K562 (cell line): Measurements from ENCODE around the gene RBM17. TPM values are rescaled to one million over a fixed set of nuclear protein-coding genes. Genes with fewer than 3 reads are reported as not detected.

Source experiments
- C11orf30 ChIP-seq: fragments of 450-650 bp; IDR thresholded peaks from 2 replicates; pipeline ENCODE4 v1.6.1; 2016; ENCODE audit warnings: low read depth, mild to moderate bottlenecking
- CBX8 ChIP-seq: fragments of 200-600 bp; sonication (generic); IDR thresholded peaks from 2 replicates; pipeline ENCODE4 v1.6.1; 2012; ENCODE audit warnings: borderline replicate concordance, mixed run types, low read depth, mild to moderate bottlenecking, moderate library complexity, mixed read lengths, low read length, control low read depth, inconsistent platforms; ENCODE audit not compliant: poor library complexity, severe bottlenecking; ENCODE audit errors: extremely low read depth
- EWSR1 ChIP-seq: fragments of 450-650 bp; IDR thresholded peaks from 2 replicates; pipeline ENCODE4 v1.6.1; 2018; ENCODE audit warnings: borderline replicate concordance, mild to moderate bottlenecking, low read depth, moderate library complexity; ENCODE audit not compliant: partially characterized antibody
- IRF2 ChIP-seq: sonication (generic); formaldehyde crosslinking; IDR thresholded peaks from 2 replicates; pipeline ENCODE4 v1.8.1; 2022; ENCODE audit warnings: mild to moderate bottlenecking, missing genetic modification reagents
- JUNB ChIP-seq: fragments of 450-650 bp; formaldehyde crosslinking; conservative IDR thresholded peaks from 2 replicates; pipeline ENCODE4 v1.4.0; 2020; ENCODE audit warnings: mild to moderate bottlenecking
- MTA2 ChIP-seq: fragments of 450-650 bp; IDR thresholded peaks from 2 replicates; pipeline ENCODE4 v1.6.1; 2016; ENCODE audit warnings: low read depth
- PRMT5 ChIP-seq: sonication (generic); formaldehyde crosslinking; IDR thresholded peaks from 2 replicates; pipeline ENCODE4 v1.5.0; 2020; ENCODE audit warnings: missing genetic modification reagents
- TFAM ChIP-seq: fragments of 250-450 bp; sonication (Bioruptor Pico); conservative IDR thresholded peaks from 2 replicates; pipeline ENCODE4 v1.5.0; 2021; ENCODE audit warnings: mild to moderate bottlenecking, moderate library complexity
- ZNF121 ChIP-seq: sonication (generic); formaldehyde crosslinking; conservative IDR thresholded peaks from 2 replicates; pipeline ENCODE4 v1.8.0; 2022; ENCODE audit warnings: missing genetic modification reagents
- ZNF274 ChIP-seq: IDR thresholded peaks from 2 replicates; pipeline ENCODE4 v1.6.1; 2011; ENCODE audit warnings: low read depth, mild to moderate bottlenecking, low read length, moderate library complexity, borderline replicate concordance
- ZNF79 ChIP-seq: fragments of 250-450 bp; sonication (Bioruptor Pico); IDR thresholded peaks from 2 replicates; pipeline ENCODE4 v1.4.0; 2020; ENCODE audit warnings: low read depth, mild to moderate bottlenecking, moderate library complexity
- polyA plus RNA-seq, 8 experiments: library from polyadenylated mRNA; depleted of rRNA in 4 of 8; stranded (reverse) in 5 of 8; unstranded in 3 of 8; fragments of >200 nt; fragmentation: Nextera tagmentation in 2 of 8; fragmentation: Illumina TruSeq in 1 of 8; extraction: Ambion mirVana in 2 of 8; extraction: Trizol in 1 of 8; gene quantifications; 2 replicates each; pipeline versions ENCODE4 v1.2.1 to v1.2.3, GENCODE V29; 2011 to 2014; ENCODE audit warnings: inconsistent platforms in 1 of 8, missing spikeins in 1 of 8
- total RNA-seq, 7 experiments: library from RNA; depleted of rRNA in 6 of 7; stranded (reverse); fragments of >200 nt in 6 of 7; fragmentation: Illumina TruSeq in 2 of 7; extraction: Trizol in 2 of 7; gene quantifications; 2 replicates each; pipeline versions ENCODE4 v1.2.1 to v1.2.3, GENCODE V29; 2011 to 2021; ENCODE audit warnings: low replicate concordance in 1 of 7
- TF ChIP-seq, protein P1 (sequence below), 2 experiments: fragments of 450-650 bp; IDR thresholded peaks; 2 replicates each; pipeline ENCODE4 v1.6.1; 2016; ENCODE audit warnings: mild to moderate bottlenecking in 2 of 2, borderline replicate concordance in 1 of 2, low read depth in 1 of 2, moderate library complexity in 1 of 2
- TF ChIP-seq, protein P2 (sequence below): fragments of 450-650 bp; IDR thresholded peaks from 2 replicates; pipeline ENCODE4 v1.6.1; 2018; ENCODE audit not compliant: partially characterized antibody
- TF ChIP-seq, protein P3 (sequence below): fragments of 250-450 bp; sonication (Bioruptor Pico); IDR thresholded peaks from 2 replicates; pipeline ENCODE4 v1.5.0; 2021

The RBM17 gene
- total and polyA plus RNA-seq, 9 of the 15 experiments (the other 6 are each of a cell fraction or from before 2014, with no cell fraction given): 23.6 to 217 (median 124) TPM

DNA sequence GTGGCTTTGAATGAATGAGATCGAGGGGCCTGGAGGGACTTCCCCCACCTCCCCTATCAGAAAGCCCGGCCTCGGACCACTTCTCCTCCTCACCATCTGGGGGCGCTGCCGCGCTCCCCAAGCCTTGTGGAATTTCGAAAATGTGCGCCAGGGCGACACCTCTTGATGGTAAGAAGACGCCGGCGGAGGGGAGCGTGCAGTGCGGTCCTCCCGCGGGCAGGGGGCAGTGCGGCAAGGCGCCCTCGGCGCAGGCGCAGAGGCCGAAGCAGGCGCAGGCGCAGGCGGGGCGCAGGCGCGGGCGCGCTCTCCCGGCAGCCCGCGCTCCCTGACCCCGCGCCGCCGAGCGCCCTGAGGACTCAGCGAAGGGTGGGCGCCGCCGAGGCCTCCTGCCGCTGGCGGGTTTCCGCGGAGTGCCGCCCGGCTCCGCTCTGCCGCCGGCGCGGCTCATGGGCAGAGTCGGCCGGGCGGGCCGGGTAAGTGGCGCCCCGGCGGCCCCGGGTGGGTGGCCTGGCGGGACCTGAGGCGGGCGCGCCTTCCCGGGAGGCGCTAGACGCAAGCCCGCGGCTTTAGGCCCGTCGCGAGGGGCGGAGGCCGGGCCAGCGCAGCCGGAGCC, at the start of gene RBM17 (continued):
- TF ChIP-seq, protein P1, sequence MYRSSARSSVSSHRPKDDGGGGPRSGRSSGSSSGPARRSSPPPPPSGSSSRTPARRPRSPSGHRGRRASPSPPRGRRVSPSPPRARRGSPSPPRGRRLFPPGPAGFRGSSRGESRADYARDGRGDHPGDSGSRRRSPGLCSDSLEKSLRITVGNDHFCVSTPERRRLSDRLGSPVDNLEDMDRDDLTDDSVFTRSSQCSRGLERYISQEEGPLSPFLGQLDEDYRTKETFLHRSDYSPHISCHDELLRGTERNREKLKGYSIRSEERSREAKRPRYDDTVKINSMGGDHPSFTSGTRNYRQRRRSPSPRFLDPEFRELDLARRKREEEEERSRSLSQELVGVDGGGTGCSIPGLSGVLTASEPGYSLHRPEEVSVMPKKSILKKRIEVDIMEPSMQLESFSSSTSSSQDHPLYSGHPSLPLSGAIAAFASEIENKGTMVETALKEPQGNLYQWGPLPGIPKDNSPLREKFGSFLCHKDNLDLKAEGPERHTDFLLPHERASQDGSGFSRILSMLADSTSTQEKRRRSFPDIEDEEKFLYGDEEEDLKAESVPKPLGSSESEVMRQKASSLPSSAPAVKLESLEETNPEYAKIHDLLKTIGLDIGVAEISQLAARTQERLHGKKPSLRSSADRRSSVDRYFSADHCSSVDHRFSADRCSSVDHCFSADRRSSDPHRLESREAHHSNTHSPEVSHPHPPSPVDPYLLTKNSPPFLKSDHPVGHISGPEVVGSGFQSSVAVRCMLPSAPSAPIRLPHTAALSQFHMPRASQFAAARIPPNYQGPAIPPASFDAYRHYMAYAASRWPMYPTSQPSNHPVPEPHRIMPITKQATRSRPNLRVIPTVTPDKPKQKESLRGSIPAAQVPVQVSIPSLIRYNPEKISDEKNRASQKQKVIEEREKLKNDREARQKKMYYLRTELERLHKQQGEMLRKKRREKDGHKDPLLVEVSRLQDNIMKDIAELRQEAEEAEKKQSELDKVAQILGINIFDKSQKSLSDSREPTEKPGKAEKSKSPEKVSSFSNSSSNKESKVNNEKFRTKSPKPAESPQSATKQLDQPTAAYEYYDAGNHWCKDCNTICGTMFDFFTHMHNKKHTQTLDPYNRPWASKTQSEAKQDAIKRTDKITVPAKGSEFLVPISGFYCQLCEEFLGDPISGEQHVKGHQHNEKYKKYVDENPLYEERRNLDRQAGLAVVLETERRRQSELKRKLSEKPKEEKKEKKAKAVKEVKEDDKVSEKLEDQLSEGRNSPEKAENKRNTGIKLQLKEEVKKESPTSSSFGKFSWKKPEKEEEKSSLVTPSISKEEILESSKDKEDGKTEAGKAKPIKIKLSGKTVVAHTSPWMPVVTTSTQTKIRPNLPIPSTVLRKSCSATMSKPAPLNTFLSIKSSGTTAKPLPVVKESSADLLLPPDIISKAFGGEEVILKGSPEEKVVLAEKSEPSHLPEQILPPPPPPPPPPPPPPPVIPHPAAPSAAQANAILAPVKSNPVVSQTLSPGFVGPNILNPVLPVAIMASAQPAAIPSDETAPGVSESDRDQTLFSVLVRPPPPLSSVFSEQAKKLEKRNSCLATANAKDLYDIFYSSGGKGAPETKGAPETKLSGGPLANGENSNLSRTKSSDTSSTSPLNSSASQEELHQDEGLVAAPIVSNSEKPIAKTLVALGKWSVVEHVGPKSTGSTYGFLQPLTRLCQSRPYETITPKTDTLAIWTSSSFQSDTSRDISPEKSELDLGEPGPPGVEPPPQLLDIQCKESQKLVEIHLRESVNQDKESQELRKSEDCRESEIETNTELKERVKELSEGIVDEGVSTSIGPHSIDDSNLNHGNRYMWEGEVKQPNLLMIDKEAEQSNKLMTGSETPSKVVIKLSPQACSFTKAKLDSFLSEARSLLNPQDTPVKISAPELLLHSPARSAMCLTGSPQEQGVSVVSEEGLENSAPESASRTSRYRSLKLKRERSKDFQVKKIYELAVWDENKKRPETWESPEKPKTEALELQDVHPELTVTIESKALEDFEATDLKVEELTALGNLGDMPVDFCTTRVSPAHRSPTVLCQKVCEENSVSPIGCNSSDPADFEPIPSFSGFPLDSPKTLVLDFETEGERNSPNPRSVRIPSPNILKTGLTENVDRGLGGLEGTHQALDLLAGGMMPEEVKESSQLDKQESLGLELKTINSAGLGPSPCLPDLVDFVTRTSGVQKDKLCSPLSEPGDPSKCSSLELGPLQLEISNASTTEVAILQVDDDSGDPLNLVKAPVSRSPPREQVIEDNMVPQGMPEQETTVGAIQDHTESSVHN (IDR thresholded peaks at IDR 0.05; ENCODE audit: borderline replicate concordance in 1 of 2, low read depth in 1 of 2): no peak
- no peak for TF ChIP-seq IRF2
- TF ChIP-seq ZNF121: no peak
- peak; percentile 19; the same call in 1 of the 2 replicates for TF ChIP-seq C11orf30
- TF ChIP-seq CBX8: no peak
- TF ChIP-seq, protein P2, sequence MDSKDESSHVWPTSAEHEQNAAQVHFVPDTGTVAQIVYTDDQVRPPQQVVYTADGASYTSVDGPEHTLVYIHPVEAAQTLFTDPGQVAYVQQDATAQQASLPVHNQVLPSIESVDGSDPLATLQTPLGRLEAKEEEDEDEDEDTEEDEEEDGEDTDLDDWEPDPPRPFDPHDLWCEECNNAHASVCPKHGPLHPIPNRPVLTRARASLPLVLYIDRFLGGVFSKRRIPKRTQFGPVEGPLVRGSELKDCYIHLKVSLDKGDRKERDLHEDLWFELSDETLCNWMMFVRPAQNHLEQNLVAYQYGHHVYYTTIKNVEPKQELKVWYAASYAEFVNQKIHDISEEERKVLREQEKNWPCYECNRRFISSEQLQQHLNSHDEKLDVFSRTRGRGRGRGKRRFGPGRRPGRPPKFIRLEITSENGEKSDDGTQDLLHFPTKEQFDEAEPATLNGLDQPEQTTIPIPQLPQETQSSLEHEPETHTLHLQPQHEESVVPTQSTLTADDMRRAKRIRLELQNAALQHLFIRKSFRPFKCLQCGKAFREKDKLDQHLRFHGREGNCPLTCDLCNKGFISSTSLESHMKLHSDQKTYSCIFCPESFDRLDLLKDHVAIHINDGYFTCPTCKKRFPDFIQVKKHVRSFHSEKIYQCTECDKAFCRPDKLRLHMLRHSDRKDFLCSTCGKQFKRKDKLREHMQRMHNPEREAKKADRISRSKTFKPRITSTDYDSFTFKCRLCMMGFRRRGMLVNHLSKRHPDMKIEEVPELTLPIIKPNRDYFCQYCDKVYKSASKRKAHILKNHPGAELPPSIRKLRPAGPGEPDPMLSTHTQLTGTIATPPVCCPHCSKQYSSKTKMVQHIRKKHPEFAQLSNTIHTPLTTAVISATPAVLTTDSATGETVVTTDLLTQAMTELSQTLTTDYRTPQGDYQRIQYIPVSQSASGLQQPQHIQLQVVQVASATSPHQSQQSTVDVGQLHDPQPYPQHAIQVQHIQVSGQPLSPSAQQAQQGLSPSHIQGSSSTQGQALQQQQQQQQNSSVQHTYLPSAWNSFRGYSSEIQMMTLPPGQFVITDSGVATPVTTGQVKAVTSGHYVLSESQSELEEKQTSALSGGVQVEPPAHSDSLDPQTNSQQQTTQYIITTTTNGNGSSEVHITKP: no peak
- TF ChIP-seq PRMT5 (CRISPR knock-in tag): no peak
- no peak for TF ChIP-seq EWSR1
- no peak for TF ChIP-seq MTA2
- no peak for TF ChIP-seq ZNF79 (CRISPR knock-in tag)
- TF ChIP-seq, protein P3, sequence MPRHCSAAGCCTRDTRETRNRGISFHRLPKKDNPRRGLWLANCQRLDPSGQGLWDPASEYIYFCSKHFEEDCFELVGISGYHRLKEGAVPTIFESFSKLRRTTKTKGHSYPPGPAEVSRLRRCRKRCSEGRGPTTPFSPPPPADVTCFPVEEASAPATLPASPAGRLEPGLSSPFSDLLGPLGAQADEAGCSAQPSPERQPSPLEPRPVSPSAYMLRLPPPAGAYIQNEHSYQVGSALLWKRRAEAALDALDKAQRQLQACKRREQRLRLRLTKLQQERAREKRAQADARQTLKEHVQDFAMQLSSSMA (CRISPR knock-in tag): no peak
- no peak for TF ChIP-seq JUNB (CRISPR knock-in tag)
- TF ChIP-seq TFAM (CRISPR knock-in tag): no peak
- TF ChIP-seq ZNF274: no peak
